SKM-1 (cell line): Measurements from ENCODE around the gene GNRHR.
"Not testable (repeated sequence)": the region's sequence is repeated elsewhere in the genome, so short reads cannot be mapped to it uniquely, and the experiment has no call there.

ENCODE experiments used
- DNase-seq: peaks from one replicate; lab custom pipeline; 2025; ENCODE audit not compliant: unreplicated experiment; lab: John Stamatoyannopoulos, UW

GNRHR gene

GRCh38 chr4:67730511-67730910 is 23.7 kb downstream of the GNRHR start:
- DNase-seq: not testable (repeated sequence)

GRCh38 chr4:67727124-67727850 is 26.9 kb downstream of the GNRHR start:
- DNase-seq: no peak

GRCh38 chr4:67725981-67726380 is 28.2 kb downstream of the GNRHR start:
- DNase-seq: no peak

GRCh38 chr4:67725132-67725531 is 29.1 kb downstream of the GNRHR start:
- no peak for DNase-seq

- no peak for DNase-seq
Observed at GRCh38 chr4:67723949-67724348, 30.2 kb downstream of the GNRHR start.

- DNase-seq: no peak
Observed at GRCh38 chr4:67723341-67723740, 30.8 kb downstream of the GNRHR start.

- DNase-seq: no peak
Observed at GRCh38 chr4:67721770-67722597, 32.2 kb downstream of the GNRHR start.

GRCh38 chr4:67721315-67721769 is 32.8 kb downstream of the GNRHR start:
- DNase-seq: no peak

- no peak for DNase-seq
Observed at GRCh38 chr4:67719953-67720617, 34.1 kb downstream of the GNRHR start.

- no peak for DNase-seq
Observed at GRCh38 chr4:67718848-67719247, 35.3 kb downstream of the GNRHR start.

- DNase-seq: no peak
Observed at GRCh38 chr4:67717586-67717985, 36.6 kb downstream of the GNRHR start.

- no peak for DNase-seq
Observed at GRCh38 chr4:67714955-67715354, 39.2 kb downstream of the GNRHR start.

GRCh38 chr4:67714248-67714583 is 40.0 kb downstream of the GNRHR start:
- DNase-seq: no peak

- DNase-seq: no peak
Observed at GRCh38 chr4:67713529-67714247, 40.5 kb downstream of the GNRHR start.

- no peak for DNase-seq
Observed at GRCh38 chr4:67712650-67713528, 41.3 kb downstream of the GNRHR start.

GRCh38 chr4:67712000-67712625 is 42.1 kb downstream of the GNRHR start:
- DNase-seq: no peak

GRCh38 chr4:67706682-67707081 is 47.5 kb downstream of the GNRHR start:
- not testable (repeated sequence) for DNase-seq

- no peak for DNase-seq
Observed at GRCh38 chr4:67704843-67705242, 49.3 kb downstream of the GNRHR start.

GRCh38 chr4:67702166-67702565 is 52.0 kb downstream of the GNRHR start:
- no peak for DNase-seq

- no peak for DNase-seq
Observed at GRCh38 chr4:67701517-67701850, 52.7 kb downstream of the GNRHR start.
